ENCODE results near the gene FCSK.

GRCh38 chr16:70416748-70417616, 37.4 kb upstream of the FCSK start:
- TF ChIP-seq CTCF (IDR thresholded peaks at IDR 0.05; ENCODE audit: insufficient read depth, low read depth, low read length) (no peak), EZH2 (IDR thresholded peaks at IDR 0.05; ENCODE audit: insufficient read depth, low read length) (no peak)
